Vagina (tissue), 2 donors: ENCODE data around the gene PPP4R3A. TPM values are rescaled to one million over a fixed set of nuclear protein-coding genes. Genes with fewer than 3 reads are reported as not detected.

Experiments
- DNase-seq, 2 donors: peaks; one replicate each; pipeline ENCODE4 v3.0.0-alpha.2; 2017; ENCODE audit errors: extremely low spot score in 2 of 2
- H3K27ac ChIP-seq: fragments of 200-600 bp; sonication (generic); one replicate; pipeline ENCODE4 v1.5.1; 2019
- H3K27me3 ChIP-seq: fragments of 200-600 bp; sonication (generic); one replicate; pipeline ENCODE4 v1.5.1; 2019
- H3K36me3 ChIP-seq, 2 donors: fragments of 200-600 bp; sonication (generic); one replicate each; pipeline ENCODE4 v1.5.1; 2017 to 2019
- H3K4me1 ChIP-seq: fragments of 200-600 bp; sonication (generic); one replicate; pipeline ENCODE4 v1.5.1; 2019
- H3K4me3 ChIP-seq, 2 donors: fragments of 200-600 bp; sonication (generic); 1 replicate in 1 of 2; 2 replicates in 1 of 2; pipeline ENCODE4 v1.5.1; 2016 to 2019
- H3K9me3 ChIP-seq: fragments of 200-600 bp; sonication (generic); one replicate; pipeline ENCODE4 v1.5.1; 2019
- CTCF ChIP-seq, 3 experiments: fragments of 450-650 bp in 2 of 3; fragments of 200-600 bp in 1 of 3; sonication (generic) in 1 of 3; IDR thresholded peaks; one replicate each; pipeline ENCODE4 v1.5.1; 2017 to 2019; ENCODE audit warnings: antibody characterized with exemption in 3 of 3, mild to moderate bottlenecking in 2 of 3, moderate library complexity in 2 of 3
- POLR2A ChIP-seq, 2 donors: fragments of 450-650 bp; IDR thresholded peaks; one replicate each; pipeline ENCODE4 v1.6.1; 2017; ENCODE audit warnings: antibody characterized with exemption in 2 of 2, mild to moderate bottlenecking in 2 of 2, moderate library complexity in 2 of 2
- POLR2AphosphoS5 ChIP-seq, 2 donors: sonication (generic); formaldehyde crosslinking; IDR thresholded peaks; one replicate each; pipeline ENCODE4 v1.9.0; 2017; ENCODE audit warnings: antibody characterized with exemption in 2 of 2, mild to moderate bottlenecking in 2 of 2, low read depth in 1 of 2; ENCODE audit not compliant: insufficient read depth in 1 of 2
- intact Hi-C: fragments of 100-400 bp; cut with DNase I; formaldehyde crosslinking; loops from one replicate; pipeline ENCODE4 v1.15.1; 2023
- total RNA-seq: library from RNA; depleted of rRNA; stranded (reverse); fragments of >200 nt; gene quantifications from one replicate; pipeline ENCODE4 v1.2.3, GENCODE V29; 2016

The PPP4R3A gene
- total RNA-seq, 1 donor from 2014 or later = 61.6 TPM

GRCh38 chr14:91470216-91470615, 39.9 kb downstream of the PPP4R3A start:
- no peaks in the 10 kb centered on the region for H3K9me3 ChIP-seq
- intact Hi-C loops = no loop called here
- no peak overlapping the region for H3K4me3 ChIP-seq
- no peaks in the 10 kb centered on the region for H3K4me1 ChIP-seq
- DNase-seq = no peak
- H3K27ac ChIP-seq = no peak overlapping the region
- H3K27me3 ChIP-seq = no peaks in the 10 kb centered on the region
- H3K36me3 ChIP-seq = peaks cover 0 to 76% of the 10 kb centered on the region in 2 donors
- TF ChIP-seq POLR2AphosphoS5 (IDR thresholded peaks at IDR 0.05; ENCODE audit: insufficient read depth in 1 of 2, low read depth in 1 of 2) = no peak
- TF ChIP-seq CTCF (IDR thresholded peaks at IDR 0.05) = no peak
- TF ChIP-seq POLR2A (IDR thresholded peaks at IDR 0.05) = no peak

- peaks cover 3 to 73% of the 10 kb centered on the region in 2 donors for H3K36me3 ChIP-seq
- H3K4me1 ChIP-seq = no peaks in the 10 kb centered on the region
- H3K27ac ChIP-seq = no peak overlapping the region
- no peaks in the 10 kb centered on the region for H3K27me3 ChIP-seq
- no peak for TF ChIP-seq POLR2A (IDR thresholded peaks at IDR 0.05)
- no peak for TF ChIP-seq POLR2AphosphoS5 (IDR thresholded peaks at IDR 0.05; ENCODE audit: insufficient read depth in 1 of 2, low read depth in 1 of 2)
- TF ChIP-seq CTCF (IDR thresholded peaks at IDR 0.05) = no peak
- H3K9me3 ChIP-seq = no peaks in the 10 kb centered on the region
- DNase-seq = no peak
- intact Hi-C loops = no loop called here
- no peak overlapping the region for H3K4me3 ChIP-seq
These were observed 43.9 kb downstream of the PPP4R3A start for GRCh38 chr14:91466192-91466591.

DNA sequence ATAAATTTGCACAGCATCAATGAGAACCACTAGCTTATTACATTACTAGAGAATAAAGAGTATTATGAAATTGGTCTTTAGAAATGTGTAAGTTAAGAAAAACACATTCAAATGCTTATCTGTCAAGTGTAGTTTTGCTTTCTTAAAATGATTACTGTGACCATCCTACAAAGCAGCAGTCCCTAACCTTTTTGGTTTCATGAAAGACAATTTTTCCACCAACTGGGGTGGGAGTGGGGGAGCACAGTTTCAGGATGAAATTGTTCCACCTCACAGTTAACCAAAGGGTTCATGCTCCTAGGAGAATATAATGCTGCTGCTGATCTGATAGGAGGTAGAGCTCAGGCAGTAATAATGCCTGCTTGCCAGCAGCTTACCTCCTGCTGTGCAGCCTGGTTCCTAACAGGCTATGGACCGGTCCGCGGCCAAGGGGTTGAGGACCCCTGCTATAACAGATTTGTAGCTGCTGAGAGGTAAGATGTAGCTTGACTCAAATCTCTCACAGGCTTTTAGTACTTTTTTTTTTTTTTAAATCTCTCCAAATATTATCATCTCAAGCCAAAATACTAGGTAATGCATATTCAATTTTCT, 45.4 kb downstream of the PPP4R3A start:
- Histone ChIP-seq H3K4me3 (no peak overlapping the region), H3K9me3 (no peaks in the 10 kb centered on the region), H3K27ac (no peak overlapping the region), H3K36me3 (peaks cover 3 to 72% of the 10 kb centered on the region in 2 donors), H3K4me1 (no peaks in the 10 kb centered on the region), H3K27me3 (no peaks in the 10 kb centered on the region)
- TF ChIP-seq CTCF (IDR thresholded peaks at IDR 0.05) (no peak), POLR2A (IDR thresholded peaks at IDR 0.05) (no peak), POLR2AphosphoS5 (IDR thresholded peaks at IDR 0.05; ENCODE audit: insufficient read depth in 1 of 2, low read depth in 1 of 2) (no peak)
- DNase-seq = no peak
- intact Hi-C loops = no loop called here

DNA sequence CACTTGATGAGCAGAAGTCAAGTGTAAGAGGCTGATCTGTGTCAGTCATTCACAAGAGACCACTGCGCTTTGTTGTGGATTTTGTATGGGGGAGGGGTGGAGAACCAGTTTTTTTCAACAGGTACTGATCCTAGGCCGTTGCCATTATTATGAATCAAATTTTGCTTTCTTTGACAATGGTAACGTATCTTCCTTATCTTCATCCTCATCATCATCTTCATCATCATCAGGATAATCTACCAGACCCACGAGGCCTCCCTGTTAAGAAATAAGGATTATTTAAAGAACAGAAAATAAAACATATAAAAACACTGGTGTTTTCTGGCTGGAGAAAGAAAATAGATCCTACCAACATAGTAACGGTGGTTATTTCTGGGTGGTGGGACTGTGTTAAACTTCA, 51.5 kb downstream of the PPP4R3A start:
- Histone ChIP-seq H3K27me3 (no peaks in the 10 kb centered on the region), H3K27ac (no peak overlapping the region), H3K36me3 (peaks cover 3 to 66% of the 10 kb centered on the region in 2 donors), H3K9me3 (no peaks in the 10 kb centered on the region), H3K4me3 (no peak overlapping the region), H3K4me1 (no peaks in the 10 kb centered on the region)
- TF ChIP-seq POLR2A (IDR thresholded peaks at IDR 0.05) (no peak), CTCF (IDR thresholded peaks at IDR 0.05) (no peak), POLR2AphosphoS5 (IDR thresholded peaks at IDR 0.05; ENCODE audit: insufficient read depth in 1 of 2, low read depth in 1 of 2) (no peak)
- no peak for DNase-seq
- intact Hi-C loops = no loop called here

- no peaks in the 10 kb centered on the region for H3K27me3 ChIP-seq
- intact Hi-C loops = no loop called here
- DNase-seq = no peak
- TF ChIP-seq POLR2AphosphoS5 (IDR thresholded peaks at IDR 0.05; ENCODE audit: insufficient read depth in 1 of 2, low read depth in 1 of 2) (no peak), CTCF (IDR thresholded peaks at IDR 0.05) (no peak), POLR2A (IDR thresholded peaks at IDR 0.05) (no peak)
- H3K36me3 ChIP-seq = peaks cover 0 to 48% of the 10 kb centered on the region in 2 donors
- H3K4me3 ChIP-seq = no peak overlapping the region
- no peaks in the 10 kb centered on the region for H3K4me1 ChIP-seq
- no peak overlapping the region for H3K27ac ChIP-seq
- no peaks in the 10 kb centered on the region for H3K9me3 ChIP-seq
These were observed 53.8 kb downstream of the PPP4R3A start for GRCh38 chr14:91456283-91456682.
